DND-41 (cell line): ENCODE data around the gene FLNB.

Experiments used
- EZH2 ChIP-seq: IDR thresholded peaks from 3 replicates; pipeline ENCODE4 v1.6.1; 2012; ENCODE audit warnings: borderline replicate concordance, low read depth, mild to moderate bottlenecking, moderate library complexity, low read length, inconsistent platforms; ENCODE audit not compliant: severe bottlenecking
- TF ChIP-seq, protein P1 (sequence below): IDR thresholded peaks from 2 replicates; pipeline ENCODE4 v1.5.1; 2012; ENCODE audit warnings: borderline replicate concordance, low read length, moderate library complexity, mild to moderate bottlenecking; ENCODE audit not compliant: poor library complexity, severe bottlenecking; ENCODE audit errors: extremely low read depth

DNA sequence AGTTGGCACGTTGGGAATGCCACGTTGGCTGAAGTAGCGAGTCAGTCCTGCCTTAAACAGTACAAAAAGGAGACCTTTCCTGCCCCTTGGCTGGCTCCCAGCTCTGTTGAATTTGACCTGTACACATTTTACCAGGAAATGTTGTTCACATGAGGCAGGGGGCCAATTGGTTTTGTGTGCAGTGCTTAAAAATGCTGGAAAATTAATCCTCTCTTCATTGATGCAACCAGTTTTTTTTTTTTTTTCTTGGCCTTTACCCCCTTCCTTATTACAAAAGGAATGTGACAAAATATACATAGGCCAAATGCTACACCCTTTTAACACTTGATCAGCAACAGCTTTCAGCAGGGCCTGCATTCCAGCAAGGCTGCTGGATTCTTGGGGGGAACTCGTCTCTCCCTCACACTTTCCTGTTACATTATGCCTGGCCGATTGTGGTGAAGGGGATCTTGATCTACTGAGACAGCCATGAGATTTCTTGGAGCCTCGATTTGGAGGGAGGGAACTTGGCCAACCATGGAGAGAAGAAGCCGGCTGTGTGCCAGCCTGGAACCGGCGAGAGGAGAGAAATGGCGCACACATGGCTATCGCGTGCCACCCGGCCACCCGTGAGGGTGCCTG, 109.4 kb downstream of the FLNB start:
- TF ChIP-seq, protein P1, sequence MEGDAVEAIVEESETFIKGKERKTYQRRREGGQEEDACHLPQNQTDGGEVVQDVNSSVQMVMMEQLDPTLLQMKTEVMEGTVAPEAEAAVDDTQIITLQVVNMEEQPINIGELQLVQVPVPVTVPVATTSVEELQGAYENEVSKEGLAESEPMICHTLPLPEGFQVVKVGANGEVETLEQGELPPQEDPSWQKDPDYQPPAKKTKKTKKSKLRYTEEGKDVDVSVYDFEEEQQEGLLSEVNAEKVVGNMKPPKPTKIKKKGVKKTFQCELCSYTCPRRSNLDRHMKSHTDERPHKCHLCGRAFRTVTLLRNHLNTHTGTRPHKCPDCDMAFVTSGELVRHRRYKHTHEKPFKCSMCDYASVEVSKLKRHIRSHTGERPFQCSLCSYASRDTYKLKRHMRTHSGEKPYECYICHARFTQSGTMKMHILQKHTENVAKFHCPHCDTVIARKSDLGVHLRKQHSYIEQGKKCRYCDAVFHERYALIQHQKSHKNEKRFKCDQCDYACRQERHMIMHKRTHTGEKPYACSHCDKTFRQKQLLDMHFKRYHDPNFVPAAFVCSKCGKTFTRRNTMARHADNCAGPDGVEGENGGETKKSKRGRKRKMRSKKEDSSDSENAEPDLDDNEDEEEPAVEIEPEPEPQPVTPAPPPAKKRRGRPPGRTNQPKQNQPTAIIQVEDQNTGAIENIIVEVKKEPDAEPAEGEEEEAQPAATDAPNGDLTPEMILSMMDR, result no peak
- TF ChIP-seq EZH2, result no peak
